HG02840 (cell line): Measurements from ENCODE around the gene MIA3.

Experiments used
- ATAC-seq: cut with Tn5 transposase; IDR thresholded peaks from one replicate; pipeline ENCODE4 v1.9.1; 2021; ENCODE audit warnings: mild to moderate bottlenecking, moderate library complexity, moderate number of reproducible peaks; ENCODE audit not compliant: unreplicated experiment, low FRiP score

Gene MIA3

DNA sequence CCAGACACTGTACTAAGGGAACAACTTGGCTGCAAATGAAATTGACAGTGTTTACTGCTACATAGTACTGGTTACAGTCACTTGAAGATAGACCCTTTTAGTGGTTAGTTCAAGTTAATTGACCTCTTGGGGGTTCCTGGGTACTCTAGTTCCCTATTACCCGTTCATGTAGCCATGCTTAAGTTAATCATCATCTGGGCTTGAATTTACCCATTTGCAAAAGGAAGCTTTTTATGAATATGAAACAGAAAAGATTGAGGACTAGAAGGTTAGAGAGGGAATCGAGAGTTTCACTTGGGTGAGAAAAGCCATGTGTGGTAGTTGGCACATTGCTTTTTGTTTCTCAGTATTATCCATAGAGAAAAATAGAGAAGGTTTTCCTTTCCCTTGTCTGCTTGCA is 2.7 kb downstream of the MIA3 start:
- ATAC-seq: peak; percentile 40

DNA sequence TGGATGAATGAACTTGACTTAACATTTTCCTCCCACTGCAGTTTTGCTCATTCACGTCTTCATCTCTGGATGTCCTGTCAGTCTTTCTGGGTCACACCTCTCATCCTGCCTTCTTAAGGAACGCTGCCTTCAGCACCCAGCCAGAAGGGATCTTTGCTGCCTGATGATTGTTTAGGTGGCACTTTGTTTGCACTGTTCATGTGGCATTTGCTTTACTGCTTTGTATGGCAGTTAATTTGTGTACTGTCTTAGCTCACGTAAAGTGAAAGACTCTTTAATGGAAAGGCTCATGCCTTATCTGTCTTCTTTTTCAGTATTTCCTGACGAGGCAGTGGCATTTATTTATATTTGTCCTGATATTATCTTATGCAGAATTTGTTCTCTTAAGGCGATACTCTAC is 4.9 kb downstream of the MIA3 start:
- no peak for ATAC-seq

DNA sequence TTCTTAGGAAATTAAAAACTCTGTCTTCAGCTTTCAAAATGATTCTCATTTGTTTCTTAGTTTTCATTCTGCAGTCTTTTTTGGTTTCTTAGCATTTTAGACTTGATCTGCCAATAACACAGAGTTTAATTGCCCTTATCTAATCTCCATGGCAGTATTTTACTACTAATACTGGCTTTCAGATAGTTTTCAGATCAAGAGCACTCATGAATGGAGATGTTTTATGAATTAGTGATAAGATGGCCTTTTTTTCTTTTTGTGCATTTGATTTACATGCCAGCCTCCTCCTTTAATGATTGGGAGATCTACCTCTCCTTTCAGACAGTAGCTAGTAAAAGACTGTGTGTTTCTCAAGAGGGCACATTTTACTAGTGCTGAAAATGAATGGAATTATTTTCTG is 5.6 kb downstream of the MIA3 start:
- no peak for ATAC-seq

DNA sequence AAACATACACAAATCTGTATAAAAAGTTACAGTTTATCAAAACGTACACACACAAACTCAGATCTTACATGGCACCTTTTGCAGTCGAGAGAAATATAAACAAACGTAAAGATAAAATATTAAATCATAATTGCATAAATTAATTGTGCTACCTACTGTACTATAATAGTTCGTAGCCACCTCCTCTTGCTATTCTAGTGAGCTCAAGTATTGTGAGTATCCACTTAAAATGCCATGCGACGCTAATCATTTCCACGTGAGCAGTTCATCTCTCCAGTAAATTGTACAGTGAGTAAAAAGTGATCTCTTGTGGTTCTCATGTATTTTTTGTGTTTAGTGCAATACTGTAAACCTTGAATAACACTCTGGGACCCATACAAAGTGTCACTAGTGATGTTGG is 6.3 kb downstream of the MIA3 start:
- no peak for ATAC-seq

DNA sequence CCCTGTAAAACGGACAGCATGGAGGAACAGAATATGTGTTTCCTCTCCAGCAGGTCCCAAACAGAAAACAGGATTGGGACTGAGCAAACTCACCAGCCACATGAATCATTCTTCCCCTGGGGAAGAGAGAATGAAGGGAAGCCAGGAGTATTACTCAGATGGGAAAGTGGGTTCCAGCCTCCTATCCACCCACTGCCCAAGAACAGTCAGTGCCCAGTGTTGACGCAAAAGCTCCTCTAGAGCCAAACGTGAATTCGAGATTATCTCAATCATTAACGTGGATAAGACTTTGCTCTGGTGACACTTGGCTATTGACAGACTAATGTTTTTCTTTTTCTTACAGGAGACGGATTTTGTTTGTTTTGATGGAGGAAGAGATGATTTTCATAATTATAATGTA is 9.3 kb downstream of the MIA3 start:
- no peak for ATAC-seq

DNA sequence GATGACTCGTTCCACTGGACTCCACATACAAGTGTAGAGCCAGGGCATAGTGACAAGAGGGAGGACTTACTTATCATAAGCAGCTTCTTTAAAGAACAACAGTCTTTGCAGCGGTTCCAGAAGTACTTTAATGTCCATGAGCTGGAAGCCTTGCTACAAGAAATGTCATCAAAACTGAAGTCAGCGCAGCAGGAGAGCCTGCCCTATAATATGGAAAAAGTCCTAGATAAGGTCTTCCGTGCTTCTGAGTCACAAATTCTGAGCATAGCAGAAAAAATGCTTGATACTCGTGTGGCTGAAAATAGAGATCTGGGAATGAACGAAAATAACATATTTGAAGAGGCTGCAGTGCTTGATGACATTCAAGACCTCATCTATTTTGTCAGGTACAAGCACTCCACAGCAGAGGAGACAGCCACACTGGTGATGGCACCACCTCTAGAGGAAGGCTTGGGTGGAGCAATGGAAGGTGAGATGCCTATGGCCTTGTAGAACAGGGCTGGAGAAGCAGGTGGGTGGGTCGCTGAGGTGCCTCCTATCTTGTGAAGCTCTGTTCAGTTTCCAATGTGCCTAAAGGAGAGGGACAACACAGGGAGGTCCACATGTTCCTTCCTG is 12.1 kb downstream of the MIA3 start:
- ATAC-seq: no peak

DNA sequence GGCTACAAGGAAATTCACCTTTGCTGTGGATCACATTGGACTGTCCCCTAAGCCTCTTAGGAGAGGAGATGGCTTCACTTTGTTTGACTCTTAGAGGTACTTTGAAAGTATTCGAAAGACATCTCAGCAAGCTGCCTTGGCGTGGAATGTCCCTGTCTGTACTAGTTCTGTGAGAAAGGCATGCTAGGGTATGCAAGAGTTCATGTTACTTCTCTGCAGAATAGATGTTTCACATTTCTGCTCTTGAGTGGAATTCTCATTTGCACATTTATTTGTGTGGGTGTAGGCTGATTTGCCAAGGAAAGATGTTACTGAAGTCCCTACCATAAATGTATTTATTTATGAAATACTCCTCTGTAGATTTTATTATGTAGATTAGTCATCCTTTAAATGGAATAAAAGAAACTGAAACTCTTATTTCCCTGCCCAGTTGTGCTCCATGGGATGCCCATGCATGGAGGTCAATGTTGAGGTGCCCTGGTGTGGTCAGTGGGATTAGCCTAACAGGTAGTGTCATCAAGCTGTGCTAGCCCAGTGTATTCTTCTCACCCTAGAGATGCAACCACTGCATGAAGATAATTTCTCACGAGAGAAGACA is 13.8 kb downstream of the MIA3 start:
- no peak for ATAC-seq

DNA sequence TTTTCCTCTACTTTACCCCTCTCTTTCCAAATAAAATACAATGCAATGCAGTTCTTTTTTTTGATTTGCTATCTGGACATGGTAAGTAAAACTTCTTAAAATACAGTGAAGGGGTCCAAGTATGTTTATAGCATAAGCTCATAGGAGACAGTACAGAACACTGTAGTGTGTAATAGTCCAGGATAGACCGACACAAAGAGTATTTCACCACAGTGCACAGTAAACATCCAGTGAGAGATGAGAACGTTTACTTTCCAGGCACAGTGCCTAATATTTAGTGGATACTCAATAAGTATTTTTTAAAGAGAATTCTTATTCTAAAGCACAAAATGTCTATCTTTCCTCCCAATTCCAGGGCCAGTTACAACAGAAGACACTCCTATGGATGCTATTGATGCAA is 14.9 kb downstream of the MIA3 start:
- no peak for ATAC-seq

DNA sequence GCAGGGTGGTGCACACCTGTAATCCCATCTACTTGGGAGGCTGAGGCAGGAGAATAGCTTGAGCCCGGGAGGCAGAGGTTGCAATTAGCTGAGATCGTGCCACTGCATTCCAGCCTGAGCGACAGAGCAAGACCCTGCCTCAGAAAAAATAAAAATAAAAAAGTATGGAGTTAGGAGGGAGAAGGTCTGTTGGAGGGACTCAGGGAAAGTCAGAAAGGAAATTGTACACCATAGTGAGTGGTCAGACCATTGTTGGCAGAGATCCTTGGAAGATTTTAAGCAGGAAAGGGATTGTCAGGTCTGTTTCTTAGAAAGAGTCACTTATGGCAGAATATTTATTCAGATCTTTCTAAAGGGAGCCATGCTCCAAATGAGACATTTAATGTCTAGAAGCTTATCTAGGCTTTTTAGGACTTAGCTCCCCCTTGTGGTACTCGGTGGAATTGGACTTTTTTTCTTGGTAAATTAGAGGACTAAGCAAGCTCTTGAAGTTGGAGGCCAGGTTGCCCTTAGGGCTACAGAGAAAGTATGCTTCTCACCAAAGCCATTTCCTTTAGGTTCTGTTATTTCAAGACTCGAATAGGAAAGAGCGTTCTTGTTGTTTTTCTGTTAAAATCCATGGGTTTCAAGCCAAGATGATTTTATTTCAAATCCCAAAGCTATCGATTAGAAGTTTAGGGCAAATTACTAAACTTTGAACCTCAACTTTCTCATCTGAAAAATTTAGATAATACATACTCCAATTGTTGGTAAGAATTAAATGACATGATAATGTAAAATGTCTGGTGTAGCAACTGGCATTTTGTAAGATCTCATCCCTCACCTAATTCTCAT is 16.5 kb downstream of the MIA3 start:
- no peak for ATAC-seq

DNA sequence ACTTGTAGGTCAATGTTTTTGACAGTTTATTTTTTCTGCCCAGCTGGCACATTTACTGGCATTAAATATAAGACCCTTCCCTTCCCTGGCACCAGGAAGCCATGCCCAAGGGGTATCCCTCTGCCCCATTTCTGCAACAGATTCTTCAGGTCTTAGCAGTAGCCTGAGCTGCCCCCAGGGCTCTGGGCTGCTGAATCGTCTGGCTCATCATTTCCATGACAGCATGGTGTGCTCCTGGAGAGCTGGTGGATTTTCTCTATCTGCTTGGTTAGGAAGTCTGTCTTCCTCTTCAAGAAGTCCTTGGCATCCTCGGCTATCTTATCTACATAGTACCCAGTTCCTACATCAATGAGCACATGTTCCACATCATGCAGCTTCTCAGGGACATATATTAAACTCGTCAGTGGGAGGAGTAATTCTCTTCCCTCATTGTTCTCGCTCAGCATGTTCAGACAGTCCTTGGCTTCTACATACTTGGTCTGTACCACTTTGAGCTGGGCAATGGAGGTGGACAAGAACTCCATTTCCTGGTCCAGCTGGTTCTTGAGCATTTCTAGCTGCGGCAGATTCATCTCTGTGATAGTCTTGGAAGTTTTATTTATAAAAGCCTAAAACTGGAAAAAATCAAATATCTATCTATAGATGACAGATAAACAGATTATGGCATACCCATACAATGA is 23.5 kb downstream of the MIA3 start:
- ATAC-seq: no peak

DNA sequence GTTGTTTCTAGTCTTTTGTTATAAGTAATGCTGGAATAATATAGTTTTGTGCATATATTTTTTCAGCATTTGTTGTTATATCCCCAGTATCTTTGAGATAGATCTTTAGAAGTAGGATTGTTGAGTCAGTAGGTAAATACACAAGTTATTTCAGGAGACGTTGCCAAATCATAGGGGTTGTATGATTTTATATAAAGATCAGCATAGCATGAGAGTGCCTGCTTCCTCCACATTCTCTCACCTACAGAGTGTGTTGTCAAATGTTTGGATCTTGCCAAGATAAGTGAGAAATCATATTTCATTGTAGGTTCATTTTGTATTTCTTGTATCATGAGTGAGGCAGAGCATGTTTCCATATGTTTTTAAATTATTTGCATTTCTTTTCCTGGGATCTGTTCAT is 24.6 kb downstream of the MIA3 start:
- no peak for ATAC-seq

DNA sequence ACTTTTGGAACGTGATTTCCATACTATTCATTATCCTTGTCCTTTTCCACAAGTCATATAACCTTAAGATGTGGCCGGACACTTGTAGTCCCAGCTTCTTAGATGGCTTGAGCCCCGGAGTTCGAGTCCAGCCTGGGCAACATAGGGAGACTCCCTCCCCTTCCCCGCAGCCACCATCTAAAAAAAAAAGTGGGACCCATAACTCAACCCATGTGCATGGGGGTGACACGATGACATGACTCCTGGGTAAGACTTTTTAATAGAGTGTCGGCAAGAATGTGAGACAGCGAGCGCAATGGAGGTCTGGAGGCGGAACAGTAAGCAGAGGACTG is 25.7 kb downstream of the MIA3 start:
- no peak for ATAC-seq

DNA sequence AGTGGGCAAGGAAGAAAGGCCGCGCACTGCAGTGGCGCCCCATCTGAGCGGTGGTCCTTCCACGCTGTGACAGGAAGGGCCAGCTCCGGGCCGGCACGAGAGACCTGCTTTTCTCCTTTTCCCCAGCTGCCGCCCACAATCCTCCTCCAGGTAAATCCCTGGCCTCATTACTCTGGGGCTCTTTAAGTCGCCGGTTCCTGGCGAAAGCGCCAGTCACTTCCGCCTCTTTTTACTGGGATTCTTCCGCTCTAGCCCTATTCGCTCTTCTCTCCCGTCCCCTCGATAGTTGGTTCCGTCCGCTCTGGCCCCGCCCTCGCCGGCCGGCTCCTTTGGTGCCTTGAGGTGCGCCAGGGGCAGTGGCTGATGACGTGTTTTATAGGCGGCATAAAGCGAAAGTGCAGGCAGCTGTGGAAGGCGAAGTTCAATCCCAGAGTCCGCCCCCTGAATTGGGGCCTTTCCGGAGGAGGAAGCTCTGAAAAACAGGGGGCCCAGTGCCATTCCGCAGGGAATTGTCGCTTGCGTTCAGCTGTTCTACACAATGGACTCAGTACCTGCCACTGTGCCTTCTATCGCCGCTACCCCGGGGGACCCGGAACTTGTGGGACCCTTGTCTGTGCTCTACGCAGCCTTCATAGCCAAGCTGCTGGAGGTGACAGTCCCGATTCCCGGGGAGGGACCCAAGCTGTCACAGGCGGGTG is 26.2 kb downstream of the MIA3 start:
- ATAC-seq: peak; percentile 97

DNA sequence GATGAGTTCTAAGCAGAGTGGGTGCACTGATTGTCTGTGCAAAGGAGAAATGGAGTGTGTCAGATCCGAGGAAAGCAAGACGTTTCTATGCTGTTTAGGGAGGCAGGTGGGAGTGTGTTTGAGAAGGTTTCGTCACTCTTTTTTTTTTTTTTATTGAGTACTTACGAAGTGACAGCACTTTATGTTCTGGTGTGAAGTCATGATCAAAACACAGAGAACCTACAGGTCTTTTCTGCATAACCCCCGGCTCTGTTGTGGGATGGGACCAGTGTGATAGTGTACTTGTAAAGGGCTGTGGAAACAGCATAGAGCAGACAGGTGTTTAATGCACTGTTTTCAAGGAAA is 26.7 kb downstream of the MIA3 start:
- no peak for ATAC-seq

DNA sequence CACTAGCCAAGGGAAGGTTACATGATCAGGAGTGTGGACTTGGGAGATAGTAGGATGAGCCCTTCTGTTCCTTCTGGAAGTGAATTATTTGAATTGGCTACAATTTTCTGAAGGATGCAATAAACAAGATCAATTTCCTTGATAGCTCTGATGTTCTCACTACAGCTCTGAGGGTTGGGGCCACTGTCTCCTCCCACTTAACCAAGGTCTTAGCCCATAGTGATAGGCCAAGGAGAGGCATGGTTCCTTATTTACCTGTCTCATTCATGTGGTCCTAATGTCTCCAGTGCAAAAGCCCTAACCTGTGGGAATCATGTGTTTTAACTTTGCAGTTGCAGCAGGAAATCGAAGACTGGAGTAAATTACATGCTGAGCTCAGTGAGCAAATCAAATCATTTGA is 34.8 kb downstream of the MIA3 start:
- no peak for ATAC-seq

DNA sequence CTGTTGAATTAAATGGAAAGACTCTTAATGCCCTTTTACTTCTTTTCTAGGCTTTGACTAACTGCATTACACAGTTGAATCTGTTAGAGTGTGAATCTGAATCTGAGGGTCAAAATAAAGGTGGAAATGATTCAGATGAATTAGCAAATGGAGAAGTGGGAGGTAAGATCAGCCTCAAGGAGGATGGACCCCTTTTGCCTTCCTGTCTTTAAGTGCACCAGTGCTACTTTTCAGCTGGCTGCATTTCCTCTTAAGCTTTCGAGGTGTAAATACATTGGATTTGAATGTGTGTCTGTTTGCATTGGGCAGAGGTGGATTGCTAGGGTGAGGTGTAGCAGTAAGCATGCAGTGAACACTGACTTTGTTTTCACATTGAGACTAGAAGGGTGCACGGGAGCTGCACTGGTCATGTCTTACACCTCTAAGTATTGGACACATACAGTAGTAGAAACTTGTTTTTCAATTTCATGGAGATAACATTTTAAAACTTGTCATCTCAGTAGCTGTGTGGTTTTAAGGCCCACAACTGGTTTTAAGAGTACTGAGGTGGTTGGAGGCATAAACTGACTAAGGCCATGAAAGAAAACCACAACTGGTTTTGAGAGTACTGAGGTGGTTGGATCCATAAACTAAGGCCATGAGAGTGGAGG is 35.4 kb downstream of the MIA3 start:
- no peak for ATAC-seq

DNA sequence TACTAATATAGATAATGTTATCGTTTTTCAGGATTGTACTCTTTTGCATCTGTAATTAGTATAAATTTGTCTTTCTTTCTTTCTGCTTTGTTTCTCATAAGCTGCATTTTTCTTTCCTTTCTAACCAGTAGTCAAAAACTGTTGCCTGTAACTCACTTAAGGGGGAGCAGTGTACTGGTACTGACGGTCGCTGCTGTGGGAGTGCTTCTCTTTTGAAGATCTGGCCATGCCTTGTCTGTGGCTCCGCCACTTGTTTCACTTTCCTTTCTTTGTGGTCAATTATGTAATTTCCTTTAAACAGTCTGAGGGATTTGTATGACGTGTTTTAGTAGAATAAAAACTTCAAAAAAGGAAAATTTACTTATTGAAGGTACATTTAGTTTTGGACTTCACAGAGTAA is 37.0 kb downstream of the MIA3 start:
- ATAC-seq: peak; percentile 93

DNA sequence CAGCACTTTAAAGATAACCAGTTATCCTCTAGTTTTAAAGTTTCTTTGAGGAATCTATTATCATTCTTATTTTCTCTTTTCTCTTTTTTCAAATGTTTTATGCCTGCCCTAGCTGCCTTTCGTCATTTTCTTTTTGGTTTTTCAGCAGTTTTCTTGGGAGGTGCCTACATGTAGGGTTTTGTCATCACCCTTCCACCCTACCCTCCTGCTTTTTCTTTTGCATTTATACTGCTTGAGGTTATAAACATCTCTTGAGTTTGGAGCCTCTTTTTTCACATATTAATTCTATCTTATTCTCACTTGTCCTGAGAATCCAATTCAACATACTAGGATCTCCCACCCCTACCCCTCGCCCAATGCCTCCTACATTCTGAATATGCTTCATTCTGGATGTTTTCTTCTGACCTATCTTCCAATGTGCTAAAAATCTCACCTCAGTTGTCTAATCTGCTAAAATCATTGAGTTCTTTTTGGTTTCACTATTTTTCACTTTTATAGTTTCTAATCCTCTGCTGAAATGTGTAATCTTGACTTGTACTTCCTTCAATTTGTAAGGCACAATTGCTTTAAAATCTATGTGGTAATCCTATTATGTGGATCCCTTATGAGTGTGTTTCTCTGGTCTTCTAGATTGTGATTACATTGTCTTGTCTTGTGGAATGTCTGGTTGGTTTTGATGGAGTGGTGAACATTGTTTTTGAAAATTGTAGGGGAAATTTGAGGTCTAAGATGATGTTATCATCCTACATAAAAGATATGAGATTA is 38.7 kb downstream of the MIA3 start:
- ATAC-seq: no peak

DNA sequence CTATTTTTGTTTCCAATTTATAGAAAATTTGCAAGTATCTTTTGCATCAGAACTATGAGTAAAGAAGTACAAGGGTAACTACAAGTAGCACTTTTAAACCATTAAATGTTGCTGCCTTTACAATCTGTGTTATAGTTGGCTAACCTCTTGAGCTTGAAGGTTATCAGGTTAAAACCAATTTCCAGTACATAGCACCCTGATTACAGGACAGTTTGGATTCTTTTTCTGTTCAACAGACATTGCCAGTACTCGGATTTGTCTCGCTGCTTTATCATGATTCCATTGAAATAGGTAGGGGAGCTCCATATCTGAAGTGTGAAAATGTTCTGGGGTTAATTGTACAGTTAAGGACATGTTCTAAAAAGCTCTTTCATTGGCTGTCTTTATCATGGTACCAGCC is 40.0 kb downstream of the MIA3 start:
- ATAC-seq: no peak

DNA sequence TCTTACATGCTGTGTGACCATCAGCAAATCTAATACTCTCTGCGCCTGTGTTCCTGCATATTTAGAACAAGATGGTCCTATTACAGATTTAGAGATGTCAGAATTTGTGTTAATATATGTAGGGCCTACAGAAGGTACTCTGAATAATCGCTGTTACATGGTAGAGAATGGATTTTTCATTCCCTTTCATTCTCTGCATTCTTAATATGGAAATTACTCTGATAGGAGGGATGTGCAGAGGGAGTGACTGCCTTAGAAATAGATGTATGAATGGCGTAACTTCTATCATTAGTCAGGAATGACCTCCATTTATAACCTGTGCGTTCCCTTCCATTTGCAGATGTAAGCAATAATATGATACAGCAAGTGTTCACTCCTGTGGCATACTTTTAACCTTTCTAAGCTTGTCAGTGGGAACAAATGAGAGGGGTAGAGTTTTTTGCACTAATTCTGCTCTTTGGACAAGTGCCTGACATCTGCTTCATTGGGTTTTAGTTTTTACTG is 45.6 kb downstream of the MIA3 start:
- ATAC-seq: no peak
